Activated CD8-positive, alpha-beta memory T cell treated with anti-CD3 and anti-CD28 coated beads, Interleukin-2, amount 50 U/mL, for 24 hours (primary cell): ENCODE data around the gene BHLHA9.
"Not testable (repeated sequence)": the region's sequence is repeated elsewhere in the genome, so short reads cannot be mapped to it uniquely, and the experiment has no call there.

Source experiments
- DNase-seq: peaks from one replicate; pipeline ENCODE4 v3.0.0-alpha.2; 2020; ENCODE audit errors: extremely low read depth

BHLHA9 gene

GRCh38 chr17:1270210-1271029, at the start of gene BHLHA9:
Gene BHLHA9, plus strand, starts transcription at chr17:1270444. Its CDS starts 120 bp downstream, at chr17:1270564.
- DNase-seq: no peak

- DNase-seq: no peak
These were observed 49.0 kb upstream of the BHLHA9 start for GRCh38 chr17:1221209-1221608.

GRCh38 chr17:1222321-1222720, 47.9 kb upstream of the BHLHA9 start:
- no peak for DNase-seq

- no peak for DNase-seq
These were observed 46.6 kb upstream of the BHLHA9 start for GRCh38 chr17:1223662-1224061.

- DNase-seq: no peak
These were observed 45.9 kb upstream of the BHLHA9 start for GRCh38 chr17:1224330-1224729.

GRCh38 chr17:1226308-1226707, 43.9 kb upstream of the BHLHA9 start:
- no peak for DNase-seq

GRCh38 chr17:1227365-1227764, 42.9 kb upstream of the BHLHA9 start:
- no peak for DNase-seq

- no peak for DNase-seq
These were observed 42.1 kb upstream of the BHLHA9 start for GRCh38 chr17:1227917-1228780.

GRCh38 chr17:1228781-1229348, 41.4 kb upstream of the BHLHA9 start:
- DNase-seq: no peak

GRCh38 chr17:1229349-1229899, 40.8 kb upstream of the BHLHA9 start:
- no peak for DNase-seq

- no peak for DNase-seq
These were observed 40.2 kb upstream of the BHLHA9 start for GRCh38 chr17:1229900-1230501.

- DNase-seq: no peak
These were observed 38.8 kb upstream of the BHLHA9 start for GRCh38 chr17:1231456-1231855.

- DNase-seq: no peak
These were observed 37.9 kb upstream of the BHLHA9 start for GRCh38 chr17:1232331-1232730.

- no peak for DNase-seq
These were observed 37.5 kb upstream of the BHLHA9 start for GRCh38 chr17:1232786-1233185.

GRCh38 chr17:1234455-1234854, 35.8 kb upstream of the BHLHA9 start:
- no peak for DNase-seq

- no peak for DNase-seq
These were observed 32.8 kb upstream of the BHLHA9 start for GRCh38 chr17:1237471-1237870.

GRCh38 chr17:1239210-1239609, 31.0 kb upstream of the BHLHA9 start:
- DNase-seq: no peak

GRCh38 chr17:1240426-1240825, 29.8 kb upstream of the BHLHA9 start:
- DNase-seq: not testable (repeated sequence)

GRCh38 chr17:1241929-1242328, 28.3 kb upstream of the BHLHA9 start:
- DNase-seq: no peak

- no peak for DNase-seq
These were observed 25.6 kb upstream of the BHLHA9 start for GRCh38 chr17:1244606-1245012.

- DNase-seq: no peak
These were observed 18.2 kb upstream of the BHLHA9 start for GRCh38 chr17:1251866-1252608.
